Measurements from ENCODE around the gene USP28. TPM values are rescaled to one million over a fixed set of nuclear protein-coding genes. Genes with fewer than 3 reads are reported as not detected.

The USP28 gene
- total RNA-seq, 2 donors from 2014 or later: 17.9 to 31.0 TPM

DNA sequence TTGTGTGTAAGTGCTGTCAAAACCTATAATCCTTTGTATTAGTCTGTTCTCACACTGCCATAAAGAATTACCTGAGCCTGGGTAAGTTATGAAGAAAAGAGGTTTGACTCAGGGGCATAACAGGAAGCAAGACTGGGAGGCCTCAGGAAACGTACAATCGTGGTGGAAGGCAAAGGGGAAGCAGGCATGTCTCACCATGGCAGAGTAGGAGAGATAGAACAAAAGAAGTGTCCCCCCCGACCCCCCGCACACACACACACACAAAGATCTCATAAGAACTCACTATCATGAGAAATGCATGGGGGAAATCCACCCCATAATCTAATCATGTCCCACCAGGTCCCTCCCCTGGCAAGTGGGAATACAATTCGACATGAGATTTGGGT is 2.3 kb upstream of the USP28 start:
- Histone ChIP-seq H3K4me3 (no peak overlapping the region), H3K27ac (no peak overlapping the region), H3K4me1 (peaks cover 15% of the 10 kb centered on the region), H3K27me3 (no peaks in the 10 kb centered on the region), H3K9me3 (no peaks in the 10 kb centered on the region), H3K36me3 (replicated peaks in 1 of 2; ENCODE audit: insufficient read depth in 1 of 2, low read depth in 2 of 2) (no peaks in the 10 kb centered on the region)
- WGBS, 2 donors: 74 to 77% methylated on average over 5 of the region's 5 CpGs
- intact Hi-C loops (cut with DNase I): no loop called here
- TF ChIP-seq CTCF (IDR thresholded peaks at IDR 0.05) (no peak), POLR2A (IDR thresholded peaks at IDR 0.05) (no peak)
- DNase-seq: no peak
- no peak for ATAC-seq

DNA sequence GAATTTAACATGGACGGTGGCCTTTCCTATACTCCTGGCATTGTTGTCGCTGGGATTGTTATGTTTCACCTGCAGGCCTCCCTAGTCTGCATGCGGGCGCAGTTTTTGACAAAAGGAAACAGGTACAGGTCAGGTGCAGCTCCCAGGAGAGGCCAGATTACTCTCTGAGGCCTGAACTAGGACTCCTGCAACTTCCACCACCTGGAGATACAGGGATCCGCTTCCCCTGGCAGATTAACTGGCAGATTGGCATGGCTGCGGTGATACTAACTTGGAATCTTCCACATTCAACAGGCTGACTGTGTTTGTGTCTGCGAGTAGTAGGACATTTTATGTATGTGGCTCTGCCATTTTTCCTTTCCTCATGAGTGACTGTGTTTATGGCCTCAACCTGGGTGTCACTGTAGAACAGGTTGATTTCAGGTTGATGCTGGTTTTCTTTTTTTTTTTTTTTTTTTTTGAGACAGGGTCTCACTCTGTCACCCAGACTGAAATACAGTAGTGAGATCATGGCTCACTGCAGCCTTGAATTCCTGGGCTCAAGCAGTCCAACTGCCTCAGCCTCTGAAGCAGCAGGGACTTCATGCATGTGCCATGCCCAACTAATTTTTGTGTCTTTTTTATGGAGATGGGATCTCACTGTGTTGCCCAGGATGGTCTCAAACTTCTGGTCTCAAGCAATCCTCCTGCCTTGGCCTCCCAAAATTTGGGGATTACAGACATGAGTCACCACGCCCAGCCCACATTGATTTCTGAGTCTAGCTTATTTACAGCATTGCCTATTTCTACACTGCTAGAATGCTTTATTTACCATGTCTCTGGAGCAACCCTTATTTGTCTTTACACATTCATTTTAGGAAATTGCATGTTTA is 1.7 kb upstream of the USP28 start:
- DNase-seq: no peak
- TF ChIP-seq CTCF (IDR thresholded peaks at IDR 0.05): no peak
- no peak for TF ChIP-seq POLR2A (IDR thresholded peaks at IDR 0.05)
- H3K27me3 ChIP-seq: no peaks in the 10 kb centered on the region
- intact Hi-C loops (cut with DNase I): no loop called here
- H3K9me3 ChIP-seq: no peaks in the 10 kb centered on the region
- H3K4me3 ChIP-seq: no peak overlapping the region
- no peaks in the 10 kb centered on the region for H3K36me3 ChIP-seq (replicated peaks in 1 of 2; ENCODE audit: insufficient read depth in 1 of 2, low read depth in 2 of 2)
- H3K4me1 ChIP-seq: peaks cover 15% of the 10 kb centered on the region
- ATAC-seq: no peak
- WGBS, 2 donors: 91 to 98% methylated on average over 6 to 8 of the region's 8 CpGs
- no peak overlapping the region for H3K27ac ChIP-seq

GRCh38 chr11:113876074-113876797 is 864 bp upstream of the USP28 start:
- intact Hi-C loops (cut with DNase I): no loop called here
- Histone ChIP-seq H3K36me3 (replicated peaks in 1 of 2; ENCODE audit: insufficient read depth in 1 of 2, low read depth in 2 of 2) (no peaks in the 10 kb centered on the region), H3K4me3 (peak overlapping the region in 1 of 2 donors; percentile 23), H3K9me3 (no peaks in the 10 kb centered on the region), H3K27me3 (no peaks in the 10 kb centered on the region), H3K27ac (peak overlapping the region; percentile 77 to 96 (median 88)), H3K4me1 (peaks cover 15% of the 10 kb centered on the region)
- TF ChIP-seq POLR2A (IDR thresholded peaks at IDR 0.05) (no peak), CTCF (IDR thresholded peaks at IDR 0.05) (no peak)
- ATAC-seq (no peak), DNase-seq (peak in 1 of 4 donors; percentile 16)
- 74 to 80% methylated on average over 24 of the region's 24 CpGs for WGBS, 2 donors

- intact Hi-C loops (cut with DNase I): no loop called here
- ATAC-seq: no peak
Measured at GRCh38 chr11:113874581-113875233, 665 bp downstream of the USP28 start.

More at GRCh38 chr11:113874581-113875233, 665 bp downstream of the USP28 start:
- Histone ChIP-seq H3K9me3 (no peaks in the 10 kb centered on the region), H3K27ac (peak overlapping the region; percentile 77 to 96 (median 88)), H3K27me3 (no peaks in the 10 kb centered on the region), H3K4me1 (peaks cover 15% of the 10 kb centered on the region), H3K36me3 (replicated peaks in 1 of 2; ENCODE audit: insufficient read depth in 1 of 2, low read depth in 2 of 2) (no peaks in the 10 kb centered on the region), H3K4me3 (peak overlapping the region; percentile 14 to 63)
- no peak for TF ChIP-seq CTCF (IDR thresholded peaks at IDR 0.05)
- no peak for TF ChIP-seq POLR2A (IDR thresholded peaks at IDR 0.05)
- WGBS, 2 donors: 3 to 5% methylated on average over 19 of the region's 19 CpGs
- no peak for DNase-seq

All from body of pancreas (tissue), 4 donors.